NAMALWA (cell line): ENCODE data around the gene ADAMTS17.

Experiments
- DNase-seq: peaks from one replicate; pipeline ENCODE4 v3.0.0-alpha.2; 2015; ENCODE audit warnings: low spot score

Gene ADAMTS17

DNA sequence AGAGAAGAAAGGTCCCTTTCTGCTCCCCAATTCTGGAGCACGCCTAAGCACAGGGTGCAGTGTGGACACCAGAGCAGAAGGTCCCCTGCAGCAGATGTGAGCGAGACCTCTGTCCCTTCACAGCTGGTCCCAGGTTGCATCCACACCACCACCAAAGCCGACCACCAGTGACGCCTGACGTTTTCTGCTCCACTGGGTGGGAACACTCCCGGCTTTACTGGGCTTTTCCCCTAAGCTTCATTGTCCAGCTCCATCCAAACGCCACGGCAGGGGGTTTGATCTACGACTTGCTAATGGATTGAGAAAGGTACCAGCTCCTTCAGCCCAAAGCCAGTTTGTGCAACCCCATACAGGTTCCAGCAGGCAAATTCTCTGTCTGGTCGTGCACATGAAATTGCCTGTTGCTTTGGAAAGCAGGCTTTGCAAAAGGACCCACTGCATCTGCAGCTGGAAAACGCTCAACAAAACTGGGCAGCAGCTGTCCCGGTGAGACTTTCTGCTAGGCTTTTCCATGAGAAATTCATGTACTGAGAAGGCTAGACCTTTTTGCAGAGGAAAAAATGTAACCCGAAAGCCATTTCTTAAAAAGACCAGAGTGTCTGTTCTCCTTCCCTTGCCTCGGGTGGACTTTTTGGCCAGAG lies 31.1 kb downstream of the ADAMTS17 start:
- DNase-seq, result no peak

DNA sequence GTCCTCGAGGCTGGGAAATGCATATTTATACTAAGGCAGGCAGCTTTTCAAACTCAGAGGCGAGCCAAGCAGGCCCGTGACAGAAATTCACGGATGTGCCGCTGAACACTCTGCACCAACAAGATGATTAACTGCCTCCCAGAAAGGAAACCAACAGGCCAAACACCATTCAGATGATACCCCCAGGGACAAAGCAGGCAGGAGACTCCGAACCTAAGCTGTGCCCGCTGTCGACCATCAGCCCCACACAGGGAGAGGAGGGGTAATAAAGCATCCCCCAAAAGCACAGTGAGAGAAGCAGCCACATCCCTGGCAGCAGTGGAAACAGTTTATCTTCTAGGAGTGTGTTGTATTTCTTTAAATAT lies 31.8 kb downstream of the ADAMTS17 start:
- DNase-seq, result no peak

DNA sequence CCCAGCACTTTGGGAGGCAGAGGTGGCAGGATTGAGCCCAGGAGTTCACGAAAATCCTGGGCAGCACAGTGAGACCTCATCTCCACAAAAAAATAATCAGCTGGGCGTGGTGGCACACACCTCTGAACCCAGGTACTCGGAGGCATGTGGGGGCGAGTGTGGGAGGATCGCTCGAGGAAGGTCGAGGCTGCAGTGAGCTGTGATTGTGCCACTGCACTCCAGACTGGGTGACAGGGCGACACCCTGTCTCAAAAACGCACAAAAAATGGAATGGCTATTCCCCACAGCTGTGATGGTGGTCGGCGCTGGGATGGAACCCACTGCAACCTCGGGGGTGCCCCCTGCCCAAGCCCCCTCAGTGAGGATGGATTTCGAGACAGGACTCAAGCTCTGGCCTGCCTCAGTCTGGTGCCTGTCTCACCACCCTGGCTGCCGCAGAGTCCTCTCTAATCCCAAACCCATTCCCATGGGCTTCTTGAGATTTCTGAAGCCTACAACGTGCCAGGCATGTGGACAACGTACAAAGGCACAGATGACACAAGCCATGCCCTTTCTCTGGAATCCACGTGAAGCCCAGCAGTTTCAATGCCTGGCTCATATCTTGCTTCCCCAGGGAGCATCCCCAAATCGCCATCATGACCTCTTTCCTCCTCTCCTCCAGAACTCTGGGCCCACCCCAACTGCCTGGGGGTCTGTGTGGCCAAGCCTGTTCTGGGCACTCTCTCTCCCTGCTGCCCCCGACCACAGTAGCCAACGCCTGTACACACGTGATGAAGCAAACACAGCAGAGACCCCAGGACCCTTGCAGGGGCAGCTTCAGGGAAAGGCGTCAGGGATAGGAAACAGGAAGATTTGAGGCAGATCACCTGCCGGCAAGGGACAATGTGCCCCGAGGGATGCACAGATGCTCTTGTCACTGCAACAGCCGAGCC lies 32.4 kb downstream of the ADAMTS17 start:
- DNase-seq, result no peak

- DNase-seq, result no peak
Observed at GRCh38 chr15:100308608-100309007, 33.2 kb downstream of the ADAMTS17 start.

- no peak for DNase-seq
Observed at GRCh38 chr15:100308213-100308600, 33.6 kb downstream of the ADAMTS17 start.

GRCh38 chr15:100307241-100308212 lies 34.2 kb downstream of the ADAMTS17 start:
- DNase-seq, result no peak

- DNase-seq, result no peak
Observed at GRCh38 chr15:100306098-100306497, 35.7 kb downstream of the ADAMTS17 start.

DNA sequence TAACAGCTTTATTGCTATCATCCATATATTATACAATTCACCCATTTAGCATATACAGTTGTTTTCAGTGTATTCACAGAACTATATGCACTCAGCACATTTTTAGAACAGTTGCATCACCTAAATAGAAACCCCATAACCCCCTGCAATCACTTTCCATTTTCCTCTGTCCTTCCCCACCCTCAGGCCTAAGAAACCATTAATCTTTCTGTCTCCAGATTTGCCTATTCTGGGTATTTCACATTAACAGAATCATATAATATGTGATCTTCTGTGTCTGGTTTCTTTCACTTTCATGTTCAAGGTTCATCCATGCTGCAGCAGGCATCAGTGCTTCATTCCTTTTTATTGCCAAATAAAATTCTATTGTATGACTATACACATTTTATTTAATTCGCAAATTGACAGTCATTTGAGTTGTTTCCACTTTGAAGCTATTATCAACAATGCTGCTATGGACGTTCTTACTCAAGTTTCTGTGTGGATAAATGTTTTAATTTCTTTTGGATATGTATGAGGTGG lies 39.8 kb downstream of the ADAMTS17 start:
- no peak for DNase-seq

DNA sequence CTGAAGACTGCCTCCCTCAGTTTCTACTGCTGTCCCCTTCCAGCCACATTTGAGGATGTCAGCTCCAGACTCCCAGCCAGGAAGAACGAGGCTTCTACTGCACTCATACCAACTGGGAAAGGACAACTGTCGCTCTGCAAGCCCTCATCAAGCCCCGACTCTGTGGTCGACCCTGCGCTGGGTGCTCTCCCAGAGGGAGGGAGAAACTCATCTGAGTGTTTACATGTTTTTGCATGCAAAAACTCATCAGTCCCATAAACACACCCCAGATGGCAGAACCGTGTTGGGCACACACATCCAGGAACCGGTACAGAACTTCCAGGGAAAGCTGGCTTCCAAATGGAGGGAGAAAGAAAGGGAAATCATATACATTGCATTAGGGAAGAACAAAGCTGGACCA lies 43.5 kb downstream of the ADAMTS17 start:
- DNase-seq, result no peak

GRCh38 chr15:100297812-100298211 lies 44.0 kb downstream of the ADAMTS17 start:
- no peak for DNase-seq

GRCh38 chr15:100295939-100296565 lies 45.7 kb downstream of the ADAMTS17 start:
- DNase-seq, result no peak

GRCh38 chr15:100292010-100292409 lies 49.8 kb downstream of the ADAMTS17 start:
- no peak for DNase-seq

- DNase-seq, result no peak
Observed at GRCh38 chr15:100291106-100291505, 50.7 kb downstream of the ADAMTS17 start.

GRCh38 chr15:100285641-100286295 lies 56.0 kb downstream of the ADAMTS17 start:
- no peak for DNase-seq

DNA sequence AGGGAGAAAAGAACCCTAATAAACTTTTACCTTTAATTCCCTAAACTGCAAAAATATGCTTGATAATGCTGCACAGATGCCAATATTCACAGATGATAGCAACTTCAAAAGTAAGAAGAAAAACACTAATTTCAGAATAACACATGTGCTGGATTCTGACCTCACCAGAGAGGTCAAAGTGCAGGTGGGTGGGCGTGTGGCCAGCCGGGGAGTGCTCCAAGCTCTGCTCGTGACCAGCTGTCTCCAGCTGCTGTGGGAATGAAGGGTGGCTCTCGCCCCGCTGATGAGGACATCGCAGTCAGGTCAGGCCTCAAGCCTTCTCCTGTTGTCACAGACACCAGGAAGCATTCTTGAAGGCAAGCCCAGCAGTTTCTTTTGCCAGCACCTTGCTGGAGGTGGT lies 57.1 kb downstream of the ADAMTS17 start:
- no peak for DNase-seq

GRCh38 chr15:100284191-100284590 lies 57.6 kb downstream of the ADAMTS17 start:
- no peak for DNase-seq

DNA sequence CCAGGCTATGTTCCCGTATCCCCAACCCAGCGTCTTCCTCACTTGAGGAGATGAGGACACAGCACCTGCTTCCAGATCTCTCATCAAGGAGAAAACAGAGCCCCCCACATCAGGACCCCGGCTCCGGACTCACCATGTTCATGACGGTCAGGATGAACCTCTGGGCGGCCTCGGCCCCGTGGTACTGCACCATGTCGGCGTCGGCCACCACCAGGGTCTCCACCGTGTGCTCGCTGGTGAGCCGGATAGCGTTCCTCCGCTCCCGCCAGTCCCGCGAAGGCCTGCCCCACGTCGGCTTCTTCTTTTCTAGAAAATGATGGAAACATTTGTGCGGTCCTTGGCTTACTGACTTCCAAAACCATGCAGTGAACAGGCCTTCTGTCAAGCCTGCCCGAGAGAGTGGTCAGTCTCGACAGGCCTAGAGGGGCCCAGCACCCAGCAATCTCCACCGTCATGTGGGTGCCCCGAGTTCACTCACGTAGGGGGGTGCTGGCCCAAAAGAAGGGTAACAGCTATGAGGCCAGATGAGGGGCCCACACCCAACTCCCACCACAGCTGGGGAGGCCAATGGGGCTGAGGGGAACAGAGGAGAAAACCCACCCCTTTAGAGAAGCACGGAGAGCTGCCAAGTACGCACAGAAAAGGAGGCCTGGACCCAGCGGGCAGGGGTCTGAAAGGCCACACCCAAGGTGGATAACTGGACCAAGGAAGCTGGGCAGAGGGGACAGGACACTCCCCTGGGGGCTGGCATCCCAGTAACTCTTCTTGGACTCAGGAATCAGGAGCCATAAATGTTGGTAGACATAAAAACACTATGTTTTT lies 60.5 kb downstream of the ADAMTS17 start:
- no peak for DNase-seq

GRCh38 chr15:100279849-100280248 lies 61.9 kb downstream of the ADAMTS17 start:
- DNase-seq, result no peak

GRCh38 chr15:100279446-100279845 lies 62.3 kb downstream of the ADAMTS17 start:
- no peak for DNase-seq
